ENCODE data around the gene ZNF836.

Gene ZNF836

GRCh38 chr19:52188822-52189734 is 17.7 kb upstream of the ZNF836 start:
- Histone ChIP-seq H3K36me3 (ENCODE audit: control insufficient read depth, low read length) (peaks cover 39% of the 10 kb centered on the region), H3F3A (ENCODE audit: control insufficient read depth, insufficient read depth) (peaks cover 3% of the 10 kb centered on the region), H4K20me1 (ENCODE audit: control insufficient read depth, insufficient read depth, low read depth, low read length) (peaks cover 5% of the 10 kb centered on the region; the same call in 1 of the 2 replicates), H3K4me2 (ENCODE audit: low read length) (peak overlapping the region; percentile 84), H3K4me3 (ENCODE audit: low read length) (peak overlapping the region; percentile 81), H3K79me2 (ENCODE audit: control insufficient read depth, low read length) (peaks cover 42% of the 10 kb centered on the region), H3K27me3 (ENCODE audit: control insufficient read depth, low read length) (no peaks in the 10 kb centered on the region), H3K9me3 (ENCODE audit: control insufficient read depth, insufficient read depth, low read length) (no peaks in the 10 kb centered on the region), H3K9me2 (replicated peaks; ENCODE audit: control insufficient read depth, low read length) (no peaks in the 10 kb centered on the region), H3K4me1 (ENCODE audit: control insufficient read depth, low read length) (peaks cover 32% of the 10 kb centered on the region), H3K27ac (ENCODE audit: low read depth, low read length) (peak overlapping the region; percentile 93)
- TF ChIP-seq CTCF (IDR thresholded peaks at IDR 0.05; ENCODE audit: low read depth, low read length, poor library complexity, severe bottlenecking) (no peak), EZH2phosphoT487 (IDR thresholded peaks at IDR 0.05; ENCODE audit: borderline replicate concordance, low read length) (no peak)

GRCh38 chr19:52187407-52187806 is 16.0 kb upstream of the ZNF836 start:
- H3K4me1 ChIP-seq (ENCODE audit: control insufficient read depth, low read length): peaks cover 29% of the 10 kb centered on the region
- H3K36me3 ChIP-seq (ENCODE audit: control insufficient read depth, low read length): peaks cover 22% of the 10 kb centered on the region
- no peak overlapping the region for H3K4me2 ChIP-seq (ENCODE audit: low read length)
- no peaks in the 10 kb centered on the region for H3K9me3 ChIP-seq (ENCODE audit: control insufficient read depth, insufficient read depth, low read length)
- H3K9me2 ChIP-seq (replicated peaks; ENCODE audit: control insufficient read depth, low read length): no peaks in the 10 kb centered on the region
- peaks cover 25% of the 10 kb centered on the region for H3K79me2 ChIP-seq (ENCODE audit: control insufficient read depth, low read length)
- H3K27me3 ChIP-seq (ENCODE audit: control insufficient read depth, low read length): no peaks in the 10 kb centered on the region
- peaks cover 3% of the 10 kb centered on the region for H3F3A ChIP-seq (ENCODE audit: control insufficient read depth, insufficient read depth)
- H3K4me3 ChIP-seq (ENCODE audit: low read length): no peak overlapping the region
- H4K20me1 ChIP-seq (ENCODE audit: control insufficient read depth, insufficient read depth, low read depth, low read length): peaks cover under 1% of the 10 kb centered on the region; the same call in 1 of the 2 replicates
- H3K27ac ChIP-seq (ENCODE audit: low read depth, low read length): no peak overlapping the region
- TF ChIP-seq EZH2phosphoT487 (IDR thresholded peaks at IDR 0.05; ENCODE audit: borderline replicate concordance, low read length) (no peak), CTCF (IDR thresholded peaks at IDR 0.05; ENCODE audit: low read depth, low read length, poor library complexity, severe bottlenecking) (no peak)

- Histone ChIP-seq H3K9me2 (replicated peaks; ENCODE audit: control insufficient read depth, low read length) (no peaks in the 10 kb centered on the region), H3K79me2 (ENCODE audit: control insufficient read depth, low read length) (no peaks in the 10 kb centered on the region), H3K9me3 (ENCODE audit: control insufficient read depth, insufficient read depth, low read length) (peaks cover 8% of the 10 kb centered on the region), H3K4me1 (ENCODE audit: control insufficient read depth, low read length) (peaks cover 8% of the 10 kb centered on the region), H3F3A (ENCODE audit: control insufficient read depth, insufficient read depth) (no peaks in the 10 kb centered on the region), H4K20me1 (ENCODE audit: control insufficient read depth, insufficient read depth, low read depth, low read length) (no peaks in the 10 kb centered on the region), H3K27ac (ENCODE audit: low read depth, low read length) (no peak overlapping the region), H3K27me3 (ENCODE audit: control insufficient read depth, low read length) (no peaks in the 10 kb centered on the region), H3K36me3 (ENCODE audit: control insufficient read depth, low read length) (no peaks in the 10 kb centered on the region), H3K4me2 (ENCODE audit: low read length) (no peak overlapping the region), H3K4me3 (ENCODE audit: low read length) (no peak overlapping the region)
- TF ChIP-seq EZH2phosphoT487 (IDR thresholded peaks at IDR 0.05; ENCODE audit: borderline replicate concordance, low read length): no peak
- no peak for TF ChIP-seq CTCF (IDR thresholded peaks at IDR 0.05; ENCODE audit: low read depth, low read length, poor library complexity, severe bottlenecking)
Measured at GRCh38 chr19:52176574-52176973, 5.2 kb upstream of the ZNF836 start.

All from DOHH2 (cell line).